WTC11 (cell line): Measurements from ENCODE around the gene WFDC9. TPM values are rescaled to one million over a fixed set of nuclear protein-coding genes. Genes with fewer than 3 reads are reported as not detected.

Experiments used
- ATAC-seq: fragments of 200-7000 bp; cut with Tn5 transposase; 2 replicates; pipeline ENCODE4 v1.10.0; 2021; ENCODE audit warnings: mild to moderate bottlenecking, moderate library complexity
- Bru-seq: library from RNA; stranded (reverse); fragments of 400-500 nt; gene quantifications from one replicate; lab custom pipeline; 2021; lab: Mats Ljungman, UMichigan
- CTCF ChIA-PET: fragments of 300-600 bp; sonication (Branson Sonifier 250); formaldehyde crosslinking; loops from one replicate; lab custom pipeline; 2021; ENCODE audit warnings: antibody characterized with exemption; lab: Charles Lee
- POLR2A ChIA-PET: fragments of 350-600 bp; sonication (Branson Sonifier 250); formaldehyde crosslinking; loops from one replicate; lab custom pipeline; 2021; ENCODE audit warnings: antibody characterized with exemption; lab: Charles Lee
- DNase-seq: peaks from one replicate; pipeline ENCODE4 v3.0.0; 2021; ENCODE audit warnings: low spot score
- H3K27ac Mint-ChIP-seq: 2 replicates; pipeline ENCODE4 v1.8.0; 2021; ENCODE audit warnings: mixed read lengths
- H3K27me3 Mint-ChIP-seq: 2 replicates; pipeline ENCODE4 v1.8.0; 2021; ENCODE audit warnings: low read depth, mild to moderate bottlenecking, moderate library complexity, mixed read lengths
- H3K36me3 Mint-ChIP-seq: 2 replicates; pipeline ENCODE4 v1.8.0; 2021; ENCODE audit warnings: mixed read lengths
- H3K4me1 Mint-ChIP-seq: 2 replicates; pipeline ENCODE4 v1.8.0; 2022; ENCODE audit warnings: mixed read lengths
- H3K4me3 Mint-ChIP-seq: 2 replicates; pipeline ENCODE4 v1.8.0; 2021; ENCODE audit warnings: mild to moderate bottlenecking, moderate library complexity, mixed read lengths
- H3K9me3 Mint-ChIP-seq: 2 replicates; pipeline ENCODE4 v1.8.0; 2021; ENCODE audit warnings: mixed read lengths
- CBFB ChIP-seq: sonication (generic); formaldehyde crosslinking; IDR thresholded peaks from 2 replicates; pipeline ENCODE4 v1.8.1; 2022; ENCODE audit warnings: mild to moderate bottlenecking, low read depth, missing genetic modification reagents
- CREM ChIP-seq: sonication (generic); formaldehyde crosslinking; IDR thresholded peaks from 2 replicates; pipeline ENCODE4 v1.8.1; 2022; ENCODE audit warnings: mild to moderate bottlenecking, missing genetic modification reagents, moderate library complexity
- EMX1 ChIP-seq: fragments of 250-450 bp; sonication (Bioruptor Pico); IDR thresholded peaks from 2 replicates; pipeline ENCODE4 v1.8.0; 2021; ENCODE audit warnings: mild to moderate bottlenecking
- ETV6 ChIP-seq: sonication (generic); formaldehyde crosslinking; IDR thresholded peaks from 2 replicates; pipeline ENCODE4 v1.8.1; 2022; ENCODE audit warnings: mild to moderate bottlenecking, missing genetic modification reagents
- FOXJ3 ChIP-seq: sonication (generic); formaldehyde crosslinking; IDR thresholded peaks from 2 replicates; pipeline ENCODE4 v1.9.0; 2021; ENCODE audit warnings: missing genetic modification reagents, mild to moderate bottlenecking, borderline replicate concordance
- GABPB1 ChIP-seq: sonication (generic); formaldehyde crosslinking; IDR thresholded peaks from 2 replicates; pipeline ENCODE4 v1.8.1; 2023; ENCODE audit warnings: mild to moderate bottlenecking, missing genetic modification reagents
- HMGA2 ChIP-seq: fragments of 250-450 bp; sonication (Bioruptor Pico); IDR thresholded peaks from 2 replicates; pipeline ENCODE4 v1.4.0; 2021; ENCODE audit warnings: mild to moderate bottlenecking, moderate library complexity
- JAZF1 ChIP-seq: fragments of 250-450 bp; sonication (Bioruptor Pico); IDR thresholded peaks from 2 replicates; pipeline ENCODE4 v1.9.0; 2021; ENCODE audit warnings: moderate library complexity, mild to moderate bottlenecking, inconsistent platforms
- JUN ChIP-seq: sonication (generic); formaldehyde crosslinking; IDR thresholded peaks from 2 replicates; pipeline ENCODE4 v1.8.0; 2023; ENCODE audit warnings: mild to moderate bottlenecking, missing genetic modification reagents
- KAT7 ChIP-seq: sonication (generic); formaldehyde crosslinking; IDR thresholded peaks from 2 replicates; pipeline ENCODE4 v1.8.1; 2023; ENCODE audit warnings: missing genetic modification reagents, mild to moderate bottlenecking, borderline replicate concordance
- MXD4 ChIP-seq: fragments of 250-450 bp; sonication (Bioruptor Pico); IDR thresholded peaks from 2 replicates; pipeline ENCODE4 v1.8.0; 2021; ENCODE audit warnings: mild to moderate bottlenecking, moderate library complexity, borderline replicate concordance
- NR2C2 ChIP-seq: sonication (generic); formaldehyde crosslinking; IDR thresholded peaks from 2 replicates; pipeline ENCODE4 v1.8.0; 2022; ENCODE audit warnings: mild to moderate bottlenecking, missing genetic modification reagents
- RELA ChIP-seq: sonication (generic); formaldehyde crosslinking; IDR thresholded peaks from 2 replicates; pipeline ENCODE4 v1.8.1; 2022; ENCODE audit warnings: missing genetic modification reagents, mild to moderate bottlenecking, borderline replicate concordance
- TEAD4 ChIP-seq: sonication (generic); formaldehyde crosslinking; IDR thresholded peaks from 2 replicates; pipeline ENCODE4 v1.8.0; 2022; ENCODE audit warnings: mild to moderate bottlenecking, missing genetic modification reagents
- ZNF263 ChIP-seq: sonication (generic); formaldehyde crosslinking; IDR thresholded peaks from 2 replicates; pipeline ENCODE4 v1.8.1; 2022; ENCODE audit warnings: low read depth, mild to moderate bottlenecking, moderate library complexity, missing genetic modification reagents
- ZNF396 ChIP-seq: fragments of 250-450 bp; sonication (Bioruptor Pico); IDR thresholded peaks from 2 replicates; pipeline ENCODE4 v1.8.0; 2021; ENCODE audit warnings: mild to moderate bottlenecking, moderate library complexity, borderline replicate concordance
- ZNF671 ChIP-seq: fragments of 250-450 bp; sonication (Bioruptor Pico); IDR thresholded peaks from 2 replicates; pipeline ENCODE4 v1.8.0; 2021; ENCODE audit warnings: mild to moderate bottlenecking
- long read RNA-seq, 3 experiments: library from RNA in 1 of 3; library from capped mRNA in 1 of 3; library from polyadenylated mRNA in 1 of 3; unstranded in 2 of 3; stranded (forward) in 1 of 3; transcript quantifications; one replicate each; pipeline ENCODE4 v2.0.0, GENCODE V29; 2021
- total RNA-seq: library from RNA; stranded (reverse); gene quantifications from 3 replicates; pipeline ENCODE4 v1.2.3, GENCODE V29; 2021
- TF ChIP-seq, protein P1 (sequence below): sonication (generic); formaldehyde crosslinking; IDR thresholded peaks from 2 replicates; pipeline ENCODE4 v1.8.0; 2022; ENCODE audit warnings: missing genetic modification reagents
- TF ChIP-seq, protein P2 (sequence below): sonication (generic); formaldehyde crosslinking; IDR thresholded peaks from 2 replicates; pipeline ENCODE4 v1.8.0; 2023; ENCODE audit warnings: mild to moderate bottlenecking, missing genetic modification reagents
- TF ChIP-seq, protein P3 (sequence below): sonication (generic); formaldehyde crosslinking; IDR thresholded peaks from 2 replicates; pipeline ENCODE4 v1.8.1; 2023; ENCODE audit warnings: mild to moderate bottlenecking, missing genetic modification reagents
- TF ChIP-seq, protein P4 (sequence below): fragments of 250-450 bp; sonication (Bioruptor Pico); IDR thresholded peaks from 2 replicates; pipeline ENCODE4 v1.9.0; 2021; ENCODE audit warnings: moderate library complexity, mild to moderate bottlenecking, inconsistent platforms, borderline replicate concordance
- TF ChIP-seq, protein P5 (sequence below): sonication (generic); formaldehyde crosslinking; IDR thresholded peaks from 2 replicates; pipeline ENCODE4 v1.8.1; 2022; ENCODE audit warnings: mild to moderate bottlenecking, moderate library complexity, missing genetic modification reagents
- TF ChIP-seq, protein P6 (sequence below): fragments of 200-600 bp; IDR thresholded peaks from 2 replicates; pipeline ENCODE4 v1.8.0; 2022; ENCODE audit warnings: antibody characterized with exemption
- TF ChIP-seq, protein P7 (sequence below): sonication (generic); formaldehyde crosslinking; IDR thresholded peaks from 2 replicates; pipeline ENCODE4 v1.8.0; 2022; ENCODE audit warnings: mild to moderate bottlenecking, missing genetic modification reagents

Gene WFDC9
- total RNA-seq (not detected in 3 replicates), Bru-seq, nascent RNA (not detected)
- long read RNA-seq, experiment 1 = 0 reads
- long read RNA-seq, experiment 2 = 0 reads
- long read RNA-seq, experiment 3 = 0 reads

DNA sequence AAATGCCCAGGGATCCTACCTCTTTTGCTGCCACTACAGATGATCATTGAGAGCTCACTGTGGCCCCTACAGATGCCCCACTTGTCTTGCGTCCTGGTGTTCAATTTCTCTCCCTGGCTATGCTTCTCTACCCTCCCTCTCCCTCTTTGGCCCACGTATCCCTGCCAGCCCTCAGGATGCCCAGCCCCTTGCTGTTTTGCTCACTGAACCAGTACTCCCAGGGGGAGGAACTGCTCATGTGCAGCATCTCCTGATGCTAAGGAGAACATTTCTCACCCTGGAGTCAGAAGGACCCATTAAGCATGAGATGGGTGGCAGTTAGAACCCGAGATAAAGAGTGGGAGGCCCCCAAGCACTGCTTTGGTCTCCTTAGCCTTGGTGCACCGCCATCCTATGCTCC is at the start of gene WFDC9:
Gene WFDC9 (minus strand): TSS at position 101 of the 400 bp plus-strand sequence. CDS start 21,103 bp downstream, outside the sequence.
- POLR2A ChIA-PET = no interaction called here
- ATAC-seq = no peak

DNA sequence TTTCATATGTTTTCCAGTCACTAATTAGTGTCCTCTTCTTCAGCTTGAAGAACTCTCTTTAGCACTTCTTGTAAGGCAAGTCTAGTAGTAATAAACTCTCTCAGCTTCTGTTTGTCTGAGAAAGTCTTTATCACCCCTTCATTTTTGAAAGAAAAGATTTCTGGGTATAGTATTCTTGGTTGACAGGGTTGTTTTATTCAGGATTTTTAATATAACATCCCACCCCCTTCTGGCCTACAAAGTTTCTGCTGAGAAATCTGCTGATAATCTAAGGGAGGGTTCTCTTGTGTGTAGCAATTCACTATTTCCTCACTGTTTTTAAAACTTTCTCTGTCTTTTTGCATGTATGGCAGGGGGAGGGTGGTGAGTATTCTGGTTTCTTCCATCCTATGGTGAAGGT is 48.6 kb upstream of the WFDC9 start:
- Mint-ChIP-seq H3K27ac (no peak overlapping the region), H3K27me3 (peaks cover 3% of the 10 kb centered on the region), H3K4me3 (no peak overlapping the region), H3K4me1 (peaks cover 7% of the 10 kb centered on the region), H3K9me3 (peaks cover 57% of the 10 kb centered on the region), H3K36me3 (peaks cover 28% of the 10 kb centered on the region)
- ATAC-seq = no peak
- ChIA-PET POLR2A (no interaction called here), CTCF (interaction anchor here (1.4 kb wide), 1 partner anchor 50 kb away, joined by 4 read pairs; the partner anchor contains the start of gene WFDC10A)
- DNase-seq = no peak
- TF ChIP-seq MXD4 = no peak
- no peak for TF ChIP-seq FOXJ3 (CRISPR knock-in tag)
- TF ChIP-seq, protein P1, sequence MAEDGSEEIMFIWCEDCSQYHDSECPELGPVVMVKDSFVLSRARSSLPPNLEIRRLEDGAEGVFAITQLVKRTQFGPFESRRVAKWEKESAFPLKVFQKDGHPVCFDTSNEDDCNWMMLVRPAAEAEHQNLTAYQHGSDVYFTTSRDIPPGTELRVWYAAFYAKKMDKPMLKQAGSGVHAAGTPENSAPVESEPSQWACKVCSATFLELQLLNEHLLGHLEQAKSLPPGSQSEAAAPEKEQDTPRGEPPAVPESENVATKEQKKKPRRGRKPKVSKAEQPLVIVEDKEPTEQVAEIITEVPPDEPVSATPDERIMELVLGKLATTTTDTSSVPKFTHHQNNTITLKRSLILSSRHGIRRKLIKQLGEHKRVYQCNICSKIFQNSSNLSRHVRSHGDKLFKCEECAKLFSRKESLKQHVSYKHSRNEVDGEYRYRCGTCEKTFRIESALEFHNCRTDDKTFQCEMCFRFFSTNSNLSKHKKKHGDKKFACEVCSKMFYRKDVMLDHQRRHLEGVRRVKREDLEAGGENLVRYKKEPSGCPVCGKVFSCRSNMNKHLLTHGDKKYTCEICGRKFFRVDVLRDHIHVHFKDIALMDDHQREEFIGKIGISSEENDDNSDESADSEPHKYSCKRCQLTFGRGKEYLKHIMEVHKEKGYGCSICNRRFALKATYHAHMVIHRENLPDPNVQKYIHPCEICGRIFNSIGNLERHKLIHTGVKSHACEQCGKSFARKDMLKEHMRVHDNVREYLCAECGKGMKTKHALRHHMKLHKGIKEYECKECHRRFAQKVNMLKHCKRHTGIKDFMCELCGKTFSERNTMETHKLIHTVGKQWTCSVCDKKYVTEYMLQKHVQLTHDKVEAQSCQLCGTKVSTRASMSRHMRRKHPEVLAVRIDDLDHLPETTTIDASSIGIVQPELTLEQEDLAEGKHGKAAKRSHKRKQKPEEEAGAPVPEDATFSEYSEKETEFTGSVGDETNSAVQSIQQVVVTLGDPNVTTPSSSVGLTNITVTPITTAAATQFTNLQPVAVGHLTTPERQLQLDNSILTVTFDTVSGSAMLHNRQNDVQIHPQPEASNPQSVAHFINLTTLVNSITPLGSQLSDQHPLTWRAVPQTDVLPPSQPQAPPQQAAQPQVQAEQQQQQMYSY = no peak
- TF ChIP-seq, protein P2, sequence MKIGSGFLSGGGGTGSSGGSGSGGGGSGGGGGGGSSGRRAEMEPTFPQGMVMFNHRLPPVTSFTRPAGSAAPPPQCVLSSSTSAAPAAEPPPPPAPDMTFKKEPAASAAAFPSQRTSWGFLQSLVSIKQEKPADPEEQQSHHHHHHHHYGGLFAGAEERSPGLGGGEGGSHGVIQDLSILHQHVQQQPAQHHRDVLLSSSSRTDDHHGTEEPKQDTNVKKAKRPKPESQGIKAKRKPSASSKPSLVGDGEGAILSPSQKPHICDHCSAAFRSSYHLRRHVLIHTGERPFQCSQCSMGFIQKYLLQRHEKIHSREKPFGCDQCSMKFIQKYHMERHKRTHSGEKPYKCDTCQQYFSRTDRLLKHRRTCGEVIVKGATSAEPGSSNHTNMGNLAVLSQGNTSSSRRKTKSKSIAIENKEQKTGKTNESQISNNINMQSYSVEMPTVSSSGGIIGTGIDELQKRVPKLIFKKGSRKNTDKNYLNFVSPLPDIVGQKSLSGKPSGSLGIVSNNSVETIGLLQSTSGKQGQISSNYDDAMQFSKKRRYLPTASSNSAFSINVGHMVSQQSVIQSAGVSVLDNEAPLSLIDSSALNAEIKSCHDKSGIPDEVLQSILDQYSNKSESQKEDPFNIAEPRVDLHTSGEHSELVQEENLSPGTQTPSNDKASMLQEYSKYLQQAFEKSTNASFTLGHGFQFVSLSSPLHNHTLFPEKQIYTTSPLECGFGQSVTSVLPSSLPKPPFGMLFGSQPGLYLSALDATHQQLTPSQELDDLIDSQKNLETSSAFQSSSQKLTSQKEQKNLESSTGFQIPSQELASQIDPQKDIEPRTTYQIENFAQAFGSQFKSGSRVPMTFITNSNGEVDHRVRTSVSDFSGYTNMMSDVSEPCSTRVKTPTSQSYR = no peak
- no peak for TF ChIP-seq CBFB (CRISPR knock-in tag)
- no peak for TF ChIP-seq GABPB1 (CRISPR knock-in tag)
- no peak for TF ChIP-seq ETV6 (CRISPR knock-in tag)
- no peak for TF ChIP-seq NR2C2 (CRISPR knock-in tag)
- no peak for TF ChIP-seq HMGA2
- TF ChIP-seq JAZF1 (CRISPR knock-in tag) = no peak
- no peak for TF ChIP-seq JUN (CRISPR knock-in tag)
- TF ChIP-seq, protein P3, sequence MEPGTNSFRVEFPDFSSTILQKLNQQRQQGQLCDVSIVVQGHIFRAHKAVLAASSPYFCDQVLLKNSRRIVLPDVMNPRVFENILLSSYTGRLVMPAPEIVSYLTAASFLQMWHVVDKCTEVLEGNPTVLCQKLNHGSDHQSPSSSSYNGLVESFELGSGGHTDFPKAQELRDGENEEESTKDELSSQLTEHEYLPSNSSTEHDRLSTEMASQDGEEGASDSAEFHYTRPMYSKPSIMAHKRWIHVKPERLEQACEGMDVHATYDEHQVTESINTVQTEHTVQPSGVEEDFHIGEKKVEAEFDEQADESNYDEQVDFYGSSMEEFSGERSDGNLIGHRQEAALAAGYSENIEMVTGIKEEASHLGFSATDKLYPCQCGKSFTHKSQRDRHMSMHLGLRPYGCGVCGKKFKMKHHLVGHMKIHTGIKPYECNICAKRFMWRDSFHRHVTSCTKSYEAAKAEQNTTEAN (CRISPR knock-in tag) = no peak

More for the DNA sequence above, at the start of gene WFDC9:
- H3K4me1 Mint-ChIP-seq = peaks cover 8% of the 10 kb centered on the region
- CTCF ChIA-PET = interaction anchor here (3.6 kb wide), 1 partner anchor 140 kb away, joined by 79 read pairs; no protein-coding TSS in a partner anchor
- DNase-seq = no peak
- H3K36me3 Mint-ChIP-seq = no peaks in the 10 kb centered on the region
- TF ChIP-seq RELA (no peak), KAT7 (no peak), ZNF671 (CRISPR knock-in tag) (no peak), TEAD4 (CRISPR knock-in tag) (no peak), ZNF396 (CRISPR knock-in tag) (no peak), CREM (CRISPR knock-in tag) (no peak), EMX1 (CRISPR knock-in tag) (no peak), MXD4 (no peak), ZNF263 (no peak)
- TF ChIP-seq, protein P4, sequence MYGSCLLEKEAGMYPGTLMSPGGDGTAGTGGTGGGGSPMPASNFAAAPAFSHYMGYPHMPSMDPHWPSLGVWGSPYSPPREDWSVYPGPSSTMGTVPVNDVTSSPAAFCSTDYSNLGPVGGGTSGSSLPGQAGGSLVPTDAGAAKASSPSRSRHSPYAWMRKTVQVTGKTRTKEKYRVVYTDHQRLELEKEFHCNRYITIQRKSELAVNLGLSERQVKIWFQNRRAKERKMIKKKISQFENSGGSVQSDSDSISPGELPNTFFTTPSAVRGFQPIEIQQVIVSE (CRISPR knock-in tag) = no peak
- TF ChIP-seq, protein P5, sequence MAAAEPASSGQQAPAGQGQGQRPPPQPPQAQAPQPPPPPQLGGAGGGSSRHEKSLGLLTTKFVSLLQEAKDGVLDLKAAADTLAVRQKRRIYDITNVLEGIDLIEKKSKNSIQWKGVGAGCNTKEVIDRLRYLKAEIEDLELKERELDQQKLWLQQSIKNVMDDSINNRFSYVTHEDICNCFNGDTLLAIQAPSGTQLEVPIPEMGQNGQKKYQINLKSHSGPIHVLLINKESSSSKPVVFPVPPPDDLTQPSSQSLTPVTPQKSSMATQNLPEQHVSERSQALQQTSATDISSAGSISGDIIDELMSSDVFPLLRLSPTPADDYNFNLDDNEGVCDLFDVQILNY (CRISPR knock-in tag) = no peak
- TF ChIP-seq, protein P6, sequence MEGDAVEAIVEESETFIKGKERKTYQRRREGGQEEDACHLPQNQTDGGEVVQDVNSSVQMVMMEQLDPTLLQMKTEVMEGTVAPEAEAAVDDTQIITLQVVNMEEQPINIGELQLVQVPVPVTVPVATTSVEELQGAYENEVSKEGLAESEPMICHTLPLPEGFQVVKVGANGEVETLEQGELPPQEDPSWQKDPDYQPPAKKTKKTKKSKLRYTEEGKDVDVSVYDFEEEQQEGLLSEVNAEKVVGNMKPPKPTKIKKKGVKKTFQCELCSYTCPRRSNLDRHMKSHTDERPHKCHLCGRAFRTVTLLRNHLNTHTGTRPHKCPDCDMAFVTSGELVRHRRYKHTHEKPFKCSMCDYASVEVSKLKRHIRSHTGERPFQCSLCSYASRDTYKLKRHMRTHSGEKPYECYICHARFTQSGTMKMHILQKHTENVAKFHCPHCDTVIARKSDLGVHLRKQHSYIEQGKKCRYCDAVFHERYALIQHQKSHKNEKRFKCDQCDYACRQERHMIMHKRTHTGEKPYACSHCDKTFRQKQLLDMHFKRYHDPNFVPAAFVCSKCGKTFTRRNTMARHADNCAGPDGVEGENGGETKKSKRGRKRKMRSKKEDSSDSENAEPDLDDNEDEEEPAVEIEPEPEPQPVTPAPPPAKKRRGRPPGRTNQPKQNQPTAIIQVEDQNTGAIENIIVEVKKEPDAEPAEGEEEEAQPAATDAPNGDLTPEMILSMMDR = no peak
- TF ChIP-seq, protein P7, sequence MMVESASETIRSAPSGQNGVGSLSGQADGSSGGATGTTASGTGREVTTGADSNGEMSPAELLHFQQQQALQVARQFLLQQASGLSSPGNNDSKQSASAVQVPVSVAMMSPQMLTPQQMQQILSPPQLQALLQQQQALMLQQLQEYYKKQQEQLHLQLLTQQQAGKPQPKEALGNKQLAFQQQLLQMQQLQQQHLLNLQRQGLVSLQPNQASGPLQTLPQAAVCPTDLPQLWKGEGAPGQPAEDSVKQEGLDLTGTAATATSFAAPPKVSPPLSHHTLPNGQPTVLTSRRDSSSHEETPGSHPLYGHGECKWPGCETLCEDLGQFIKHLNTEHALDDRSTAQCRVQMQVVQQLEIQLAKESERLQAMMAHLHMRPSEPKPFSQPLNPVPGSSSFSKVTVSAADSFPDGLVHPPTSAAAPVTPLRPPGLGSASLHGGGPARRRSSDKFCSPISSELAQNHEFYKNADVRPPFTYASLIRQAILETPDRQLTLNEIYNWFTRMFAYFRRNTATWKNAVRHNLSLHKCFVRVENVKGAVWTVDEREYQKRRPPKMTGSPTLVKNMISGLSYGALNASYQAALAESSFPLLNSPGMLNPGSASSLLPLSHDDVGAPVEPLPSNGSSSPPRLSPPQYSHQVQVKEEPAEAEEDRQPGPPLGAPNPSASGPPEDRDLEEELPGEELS (CRISPR knock-in tag) = no peak
- H3K27ac Mint-ChIP-seq = no peak within 1 kb of the TSS
- H3K4me3 Mint-ChIP-seq = no peak within 1 kb of the TSS
- H3K27me3 Mint-ChIP-seq = peaks cover 4% of the 10 kb centered on the region; the same call in 1 of the 2 replicates
- peaks cover 12% of the 10 kb centered on the region for H3K9me3 Mint-ChIP-seq
